SK-N-SH treated with all-trans-retinoic acid at 6 μM for 48 hours (cell line): ENCODE data around the gene CFAP61.
A peak's percentile ranks its signal among the peaks of the same experiment; 100 is the strongest.

Source experiments
- ATAC-seq: fragments of 200-7000 bp; cut with Tn5 transposase; 3 replicates; pipeline ENCODE4 v1.9.1; 2020; ENCODE audit warnings: mild to moderate bottlenecking, moderate library complexity
- ARNTL ChIP-seq: fragments of 450-650 bp; formaldehyde crosslinking; IDR thresholded peaks from 2 replicates; pipeline ENCODE4 v1.5.0; 2020; ENCODE audit warnings: low read depth, mild to moderate bottlenecking, moderate library complexity, borderline replicate concordance
- BACH2 ChIP-seq: fragments of 250-450 bp; sonication (Bioruptor Pico); IDR thresholded peaks from 2 replicates; pipeline ENCODE4 v1.9.0; 2021; ENCODE audit warnings: mild to moderate bottlenecking, borderline replicate concordance
- CSDC2 ChIP-seq: fragments of 250-450 bp; sonication (Bioruptor Pico); IDR thresholded peaks from 2 replicates; pipeline ENCODE4 v1.5.0; 2020; ENCODE audit warnings: mild to moderate bottlenecking, moderate library complexity
- CSRNP3 ChIP-seq: fragments of 250-450 bp; sonication (Bioruptor Pico); IDR thresholded peaks from 2 replicates; pipeline ENCODE4 v1.5.1; 2021; ENCODE audit warnings: mild to moderate bottlenecking, moderate library complexity
- ESRRG ChIP-seq: fragments of 250-450 bp; sonication (Bioruptor Pico); IDR thresholded peaks from 2 replicates; pipeline ENCODE4 v1.6.1; 2021; ENCODE audit warnings: mild to moderate bottlenecking
- GLIS3 ChIP-seq: fragments of 250-450 bp; sonication (Bioruptor Pico); IDR thresholded peaks from 2 replicates; pipeline ENCODE4 v1.5.0; 2020; ENCODE audit warnings: mild to moderate bottlenecking, moderate library complexity
- ISL1 ChIP-seq: fragments of 250-450 bp; sonication (Bioruptor Pico); IDR thresholded peaks from 2 replicates; pipeline ENCODE4 v2.1.2; 2022; ENCODE audit warnings: mild to moderate bottlenecking, moderate library complexity
- OSR1 ChIP-seq: fragments of 250-450 bp; sonication (Bioruptor Pico); IDR thresholded peaks from 2 replicates; pipeline ENCODE4 v1.8.0; 2022; ENCODE audit warnings: moderate library complexity, mild to moderate bottlenecking, inconsistent platforms
- PATZ1 ChIP-seq: fragments of 250-450 bp; sonication (Bioruptor Pico); IDR thresholded peaks from 2 replicates; pipeline ENCODE4 v1.8.0; 2020; ENCODE audit warnings: mild to moderate bottlenecking, moderate library complexity, borderline replicate concordance
- POU6F1 ChIP-seq: fragments of 250-450 bp; sonication (Bioruptor Pico); IDR thresholded peaks from 2 replicates; pipeline ENCODE4 v1.8.0; 2021; ENCODE audit warnings: low read depth, mild to moderate bottlenecking, moderate library complexity, borderline replicate concordance
- PPARA ChIP-seq: fragments of 250-450 bp; sonication (Bioruptor Pico); IDR thresholded peaks from 2 replicates; pipeline ENCODE4 v1.5.0; 2020; ENCODE audit warnings: mild to moderate bottlenecking, borderline replicate concordance
- RARB ChIP-seq: fragments of 250-450 bp; sonication (Bioruptor Pico); IDR thresholded peaks from 2 replicates; pipeline ENCODE4 v1.8.0; 2021; ENCODE audit warnings: mild to moderate bottlenecking, moderate library complexity
- SNAI2 ChIP-seq: fragments of 250-450 bp; sonication (Bioruptor Pico); IDR thresholded peaks from 2 replicates; pipeline ENCODE4 v1.5.0; 2020; ENCODE audit warnings: mild to moderate bottlenecking, moderate library complexity
- TCF4 ChIP-seq: fragments of 250-450 bp; sonication (Bioruptor Pico); IDR thresholded peaks from 2 replicates; pipeline ENCODE4 v1.8.0; 2021; ENCODE audit warnings: mild to moderate bottlenecking, moderate library complexity, borderline replicate concordance
- TOX ChIP-seq: fragments of 250-450 bp; sonication (Bioruptor Pico); IDR thresholded peaks from 2 replicates; pipeline ENCODE4 v1.8.0; 2021; ENCODE audit warnings: mild to moderate bottlenecking, moderate library complexity, borderline replicate concordance
- TSHZ2 ChIP-seq: fragments of 250-450 bp; sonication (Bioruptor Pico); IDR thresholded peaks from 2 replicates; pipeline ENCODE4 v1.5.0; 2020; ENCODE audit warnings: mild to moderate bottlenecking, moderate library complexity
- ZC3H10 ChIP-seq: fragments of 250-450 bp; sonication (Bioruptor Pico); IDR thresholded peaks from 2 replicates; pipeline ENCODE4 v1.5.1; 2021; ENCODE audit warnings: mild to moderate bottlenecking, moderate library complexity
- ZFP30 ChIP-seq: fragments of 450-650 bp; formaldehyde crosslinking; IDR thresholded peaks from 2 replicates; pipeline ENCODE4 v1.5.0; 2022; ENCODE audit warnings: mild to moderate bottlenecking, moderate library complexity
- ZNF565 ChIP-seq: fragments of 450-650 bp; formaldehyde crosslinking; conservative IDR thresholded peaks from 2 replicates; pipeline ENCODE4 v1.5.0; 2020; ENCODE audit warnings: low read depth, mild to moderate bottlenecking, moderate library complexity
- ZNF70 ChIP-seq: fragments of 450-650 bp; formaldehyde crosslinking; IDR thresholded peaks from 2 replicates; pipeline ENCODE4 v1.5.0; 2020; ENCODE audit warnings: mild to moderate bottlenecking, moderate library complexity
- ZNF8 ChIP-seq: fragments of 450-650 bp; formaldehyde crosslinking; IDR thresholded peaks from 2 replicates; pipeline ENCODE4 v1.5.0; 2020; ENCODE audit warnings: mild to moderate bottlenecking, moderate library complexity

CFAP61 gene

GRCh38 chr20:20359628-20360027 is 307.3 kb downstream of the CFAP61 start:
- no peak for ATAC-seq
- TF ChIP-seq ISL1 (CRISPR knock-in tag): no peak
- no peak for TF ChIP-seq RARB (CRISPR knock-in tag)
- TF ChIP-seq SNAI2 (CRISPR knock-in tag): no peak
- TF ChIP-seq PPARA (CRISPR knock-in tag): no peak
- TF ChIP-seq ZNF70 (CRISPR knock-in tag): no peak
- TF ChIP-seq ZNF565 (CRISPR knock-in tag): no peak
- TF ChIP-seq ZC3H10 (CRISPR knock-in tag): no peak
- TF ChIP-seq CSDC2: no peak
- no peak for TF ChIP-seq TCF4 (CRISPR knock-in tag)
- no peak for TF ChIP-seq GLIS3
- no peak for TF ChIP-seq PATZ1 (CRISPR knock-in tag)
- TF ChIP-seq ARNTL: no peak
- TF ChIP-seq, all 23 proteins: peak for 0

GRCh38 chr20:20360464-20360863 is 308.1 kb downstream of the CFAP61 start:
- ATAC-seq: peak; percentile 98
- TF ChIP-seq TCF4 (CRISPR knock-in tag) (no peak), ARNTL (no peak), ZNF70 (CRISPR knock-in tag) (no peak), ZC3H10 (CRISPR knock-in tag) (no peak)

GRCh38 chr20:20362774-20363433 is 310.6 kb downstream of the CFAP61 start:
- TF ChIP-seq TSHZ2 (CRISPR knock-in tag) (no peak), SNAI2 (CRISPR knock-in tag) (no peak), CSRNP3 (CRISPR knock-in tag) (no peak), ZNF70 (CRISPR knock-in tag) (no peak), RARB (CRISPR knock-in tag) (no peak), ZNF8 (CRISPR knock-in tag) (no peak), PATZ1 (CRISPR knock-in tag) (no peak), ARNTL (no peak), ISL1 (CRISPR knock-in tag) (no peak), ZC3H10 (CRISPR knock-in tag) (no peak), GLIS3 (no peak), ZFP30 (CRISPR knock-in tag) (no peak), CSDC2 (no peak), ZNF565 (CRISPR knock-in tag) (no peak), TOX (no peak), TCF4 (CRISPR knock-in tag) (no peak), PPARA (CRISPR knock-in tag) (no peak), OSR1 (CRISPR knock-in tag) (no peak)
- ATAC-seq: no peak

GRCh38 chr20:20363434-20363798 is 311.1 kb downstream of the CFAP61 start:
- no peak for ATAC-seq

More at GRCh38 chr20:20363434-20363798, 311.1 kb downstream of the CFAP61 start:
- TF ChIP-seq SNAI2 (CRISPR knock-in tag): no peak
- no peak for TF ChIP-seq ISL1 (CRISPR knock-in tag)
- TF ChIP-seq ESRRG (CRISPR knock-in tag): no peak
- no peak for TF ChIP-seq TOX
- no peak for TF ChIP-seq POU6F1
- no peak for TF ChIP-seq ARNTL
- TF ChIP-seq GLIS3: no peak
- TF ChIP-seq BACH2 (CRISPR knock-in tag): no peak
- no peak for TF ChIP-seq ZNF565 (CRISPR knock-in tag)
- TF ChIP-seq PPARA (CRISPR knock-in tag): no peak
